ENCODE measurements around the gene ZDHHC11B.
"Not testable (repeated sequence)": the region's sequence is repeated elsewhere in the genome, so short reads cannot be mapped to it uniquely, and the experiment has no call there.

Gene ZDHHC11B

GRCh38 chr5:763998-764781 is 20.3 kb downstream of the ZDHHC11B start:
- Histone ChIP-seq H3K27ac (ENCODE audit: low read depth, low read length) (no peak overlapping the region), H3K9me2 (replicated peaks; ENCODE audit: control insufficient read depth, low read length) (no peaks in the 10 kb centered on the region), H4K20me1 (ENCODE audit: control insufficient read depth, insufficient read depth, low read depth, low read length) (no peaks in the 10 kb centered on the region), H3K36me3 (ENCODE audit: control insufficient read depth, low read length) (no peaks in the 10 kb centered on the region), H3K4me3 (ENCODE audit: low read length) (no peak overlapping the region), H3K27me3 (ENCODE audit: control insufficient read depth, low read length) (no peaks in the 10 kb centered on the region), H3K4me1 (ENCODE audit: control insufficient read depth, low read length) (no peaks in the 10 kb centered on the region), H3K4me2 (ENCODE audit: low read length) (no peak overlapping the region), H3K9me3 (ENCODE audit: control insufficient read depth, insufficient read depth, low read length) (peaks cover 11% of the 10 kb centered on the region; the same call in 1 of the 2 replicates), H3F3A (ENCODE audit: control insufficient read depth, insufficient read depth) (no peaks in the 10 kb centered on the region), H3K79me2 (ENCODE audit: control insufficient read depth, low read length) (no peaks in the 10 kb centered on the region)
- TF ChIP-seq CTCF (IDR thresholded peaks at IDR 0.05; ENCODE audit: low read depth, low read length, poor library complexity, severe bottlenecking) (no peak), EZH2phosphoT487 (IDR thresholded peaks at IDR 0.05; ENCODE audit: borderline replicate concordance, low read length) (no peak)

- Histone ChIP-seq H3K4me1 (ENCODE audit: control insufficient read depth, low read length) (no peaks in the 10 kb centered on the region), H3K36me3 (ENCODE audit: control insufficient read depth, low read length) (no peaks in the 10 kb centered on the region), H3K9me2 (replicated peaks; ENCODE audit: control insufficient read depth, low read length) (no peaks in the 10 kb centered on the region), H4K20me1 (ENCODE audit: control insufficient read depth, insufficient read depth, low read depth, low read length) (no peaks in the 10 kb centered on the region), H3F3A (ENCODE audit: control insufficient read depth, insufficient read depth) (no peaks in the 10 kb centered on the region), H3K4me3 (ENCODE audit: low read length) (no peak overlapping the region), H3K27me3 (ENCODE audit: control insufficient read depth, low read length) (no peaks in the 10 kb centered on the region), H3K79me2 (ENCODE audit: control insufficient read depth, low read length) (no peaks in the 10 kb centered on the region), H3K4me2 (ENCODE audit: low read length) (no peak overlapping the region), H3K27ac (ENCODE audit: low read depth, low read length) (no peak overlapping the region), H3K9me3 (ENCODE audit: control insufficient read depth, insufficient read depth, low read length) (peaks cover 11% of the 10 kb centered on the region; the same call in 1 of the 2 replicates)
- TF ChIP-seq EZH2phosphoT487 (IDR thresholded peaks at IDR 0.05; ENCODE audit: borderline replicate concordance, low read length), result no peak
- TF ChIP-seq CTCF (IDR thresholded peaks at IDR 0.05; ENCODE audit: low read depth, low read length, poor library complexity, severe bottlenecking), result no peak
These were observed 21.1 kb downstream of the ZDHHC11B start for GRCh38 chr5:763397-763796.

- H3K4me2 ChIP-seq (ENCODE audit: low read length); H3K79me2 ChIP-seq (ENCODE audit: control insufficient read depth, low read length): not testable (repeated sequence)
These were observed 21.5 kb downstream of the ZDHHC11B start for GRCh38 chr5:762996-763395.

More at GRCh38 chr5:762996-763395, 21.5 kb downstream of the ZDHHC11B start:
- not testable (repeated sequence) for H4K20me1 ChIP-seq (ENCODE audit: control insufficient read depth, insufficient read depth, low read depth, low read length); H3F3A ChIP-seq (ENCODE audit: control insufficient read depth, insufficient read depth); H3K27ac ChIP-seq (ENCODE audit: low read depth, low read length); H3K27me3 ChIP-seq (ENCODE audit: control insufficient read depth, low read length); H3K9me2 ChIP-seq (replicated peaks; ENCODE audit: control insufficient read depth, low read length); H3K4me3 ChIP-seq (ENCODE audit: low read length); H3K36me3 ChIP-seq (ENCODE audit: control insufficient read depth, low read length); H3K4me1 ChIP-seq (ENCODE audit: control insufficient read depth, low read length)
- H3K9me3 ChIP-seq (ENCODE audit: control insufficient read depth, insufficient read depth, low read length), result peaks cover 11% of the 10 kb centered on the region; the same call in 1 of the 2 replicates

Measured in DOHH2 (cell line).